Astrocyte (in vitro differentiated cells and primary cell): ENCODE measurements around the gene CBLN3.

ENCODE experiments used
- CTCF ChIP-seq: IDR thresholded peaks from 2 replicates; pipeline ENCODE4 v1.5.1; 2011; ENCODE audit warnings: low read depth, mild to moderate bottlenecking, inconsistent platforms, low read length, moderate library complexity; ENCODE audit not compliant: insufficient read depth
- EZH2 ChIP-seq: IDR thresholded peaks from 2 replicates; pipeline ENCODE4 v1.6.1; 2012; ENCODE audit warnings: mild to moderate bottlenecking, low read length, inconsistent platforms; ENCODE audit not compliant: insufficient read depth

GRCh38 chr14:24378327-24378726, 51.1 kb downstream of the CBLN3 start:
- TF ChIP-seq CTCF, result no peak
- no peak for TF ChIP-seq EZH2
